Measurements from ENCODE around the gene IFI44. TPM values are rescaled to one million over a fixed set of nuclear protein-coding genes. Genes with fewer than 3 reads are reported as not detected.

Gene IFI44
- total and polyA plus RNA-seq, 8 donors: 14.3 to 62.2 (median 23.3) TPM; not detected in 1

DNA sequence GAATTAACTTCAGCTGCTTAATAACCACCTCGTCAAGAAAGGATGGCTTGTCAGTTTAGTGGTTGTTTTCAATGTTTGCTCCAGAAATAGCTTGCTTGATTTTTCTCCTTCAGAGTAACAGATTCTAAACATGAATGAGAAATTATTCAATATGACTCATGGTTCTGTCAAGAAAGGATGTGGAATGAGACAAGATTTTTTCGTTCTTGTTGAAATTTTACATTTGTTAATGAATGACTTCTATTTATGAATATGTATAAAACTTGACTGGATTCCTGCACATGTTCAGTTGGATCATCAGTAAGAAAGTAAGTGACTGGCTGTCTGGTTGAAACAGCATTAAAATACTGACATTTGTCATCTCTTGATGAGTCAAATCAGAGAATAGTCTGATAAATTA lies 38.3 kb downstream of the IFI44 start:
- Histone ChIP-seq H3K27me3 (no peaks in the 10 kb centered on the region), H3K4me1 (no peaks in the 10 kb centered on the region), H3K9me3 (no peaks in the 10 kb centered on the region), H3K4me3 (no peak overlapping the region), H3K36me3 (no peaks in the 10 kb centered on the region), H3K27ac (no peak overlapping the region)
- intact Hi-C loops (cut with DNase I; ENCODE audit: low total_unique reads): no loop called here
- TF ChIP-seq EP300 (IDR thresholded peaks at IDR 0.05) (no peak), POLR2A (IDR thresholded peaks at IDR 0.05) (no peak), POLR2AphosphoS5 (IDR thresholded peaks at IDR 0.05) (no peak)
- TF ChIP-seq, protein P1, sequence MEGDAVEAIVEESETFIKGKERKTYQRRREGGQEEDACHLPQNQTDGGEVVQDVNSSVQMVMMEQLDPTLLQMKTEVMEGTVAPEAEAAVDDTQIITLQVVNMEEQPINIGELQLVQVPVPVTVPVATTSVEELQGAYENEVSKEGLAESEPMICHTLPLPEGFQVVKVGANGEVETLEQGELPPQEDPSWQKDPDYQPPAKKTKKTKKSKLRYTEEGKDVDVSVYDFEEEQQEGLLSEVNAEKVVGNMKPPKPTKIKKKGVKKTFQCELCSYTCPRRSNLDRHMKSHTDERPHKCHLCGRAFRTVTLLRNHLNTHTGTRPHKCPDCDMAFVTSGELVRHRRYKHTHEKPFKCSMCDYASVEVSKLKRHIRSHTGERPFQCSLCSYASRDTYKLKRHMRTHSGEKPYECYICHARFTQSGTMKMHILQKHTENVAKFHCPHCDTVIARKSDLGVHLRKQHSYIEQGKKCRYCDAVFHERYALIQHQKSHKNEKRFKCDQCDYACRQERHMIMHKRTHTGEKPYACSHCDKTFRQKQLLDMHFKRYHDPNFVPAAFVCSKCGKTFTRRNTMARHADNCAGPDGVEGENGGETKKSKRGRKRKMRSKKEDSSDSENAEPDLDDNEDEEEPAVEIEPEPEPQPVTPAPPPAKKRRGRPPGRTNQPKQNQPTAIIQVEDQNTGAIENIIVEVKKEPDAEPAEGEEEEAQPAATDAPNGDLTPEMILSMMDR (IDR thresholded peaks at IDR 0.05): no peak
- no peak for DNase-seq
- WGBS, 5 donors: 49 to 57% (median 56%) methylated on average over 2 of the region's 2 CpGs

DNA sequence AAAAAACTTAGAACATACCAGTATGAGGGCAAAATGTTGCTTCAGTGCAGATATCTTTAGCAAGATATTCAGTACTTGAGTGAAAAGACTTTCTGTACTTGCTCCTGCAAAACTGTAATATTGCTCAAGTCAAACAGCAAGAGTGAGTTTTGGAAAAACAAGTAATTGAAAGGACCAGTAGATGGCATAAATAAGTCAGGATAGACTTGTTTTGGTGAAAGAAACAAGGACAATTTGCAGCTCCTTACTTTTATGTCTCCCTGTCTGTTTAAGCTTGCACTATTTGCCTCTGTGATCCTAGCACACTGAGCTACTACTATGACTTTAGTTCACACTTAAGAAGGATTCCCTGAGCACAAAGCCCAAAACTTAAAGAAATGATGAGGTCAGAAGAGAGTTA lies 39.1 kb downstream of the IFI44 start:
- no peaks in the 10 kb centered on the region for H3K27me3 ChIP-seq
- no peaks in the 10 kb centered on the region for H3K9me3 ChIP-seq
- no peak overlapping the region for H3K4me3 ChIP-seq
- H3K36me3 ChIP-seq: no peaks in the 10 kb centered on the region
- H3K27ac ChIP-seq: no peak overlapping the region
- TF ChIP-seq, protein P1 (IDR thresholded peaks at IDR 0.05): no peak
- DNase-seq: peak in 1 of 2 donors; percentile 21
- no peaks in the 10 kb centered on the region for H3K4me1 ChIP-seq
- intact Hi-C loops (cut with DNase I; ENCODE audit: low total_unique reads): no loop called here

DNA sequence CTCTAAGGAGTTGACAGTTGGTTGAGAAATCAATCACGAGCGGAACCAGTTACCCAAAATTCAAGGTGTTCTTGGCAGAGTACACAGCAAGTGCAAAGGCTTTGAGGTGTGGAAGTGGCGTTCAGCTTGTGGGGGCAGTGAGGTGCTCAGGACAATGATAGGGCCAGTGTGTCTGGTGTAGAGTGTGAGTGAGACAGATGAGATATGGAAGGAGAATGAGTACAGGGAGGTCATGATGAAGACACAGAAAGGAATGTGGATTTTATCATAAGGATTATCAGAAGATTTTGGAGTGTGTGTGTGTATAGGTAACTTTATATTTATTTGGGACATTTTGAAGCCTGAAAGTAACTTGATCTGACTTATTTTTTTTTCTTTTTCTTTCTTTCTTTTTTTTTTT lies 40.9 kb downstream of the IFI44 start:
- H3K27me3 ChIP-seq: no peaks in the 10 kb centered on the region
- no peaks in the 10 kb centered on the region for H3K4me1 ChIP-seq
- no peak for DNase-seq
- no peaks in the 10 kb centered on the region for H3K36me3 ChIP-seq
- intact Hi-C loops (cut with DNase I; ENCODE audit: low total_unique reads): no loop called here
- H3K4me3 ChIP-seq: no peak overlapping the region
- WGBS, 5 donors: 83 to 94% (median 88%) methylated on average over 3 of the region's 3 CpGs
- TF ChIP-seq POLR2AphosphoS5 (IDR thresholded peaks at IDR 0.05) (no peak), EP300 (IDR thresholded peaks at IDR 0.05) (no peak), POLR2A (IDR thresholded peaks at IDR 0.05) (no peak)
- TF ChIP-seq, protein P1 (IDR thresholded peaks at IDR 0.05): no peak
- no peaks in the 10 kb centered on the region for H3K9me3 ChIP-seq
- no peak overlapping the region for H3K27ac ChIP-seq

DNA sequence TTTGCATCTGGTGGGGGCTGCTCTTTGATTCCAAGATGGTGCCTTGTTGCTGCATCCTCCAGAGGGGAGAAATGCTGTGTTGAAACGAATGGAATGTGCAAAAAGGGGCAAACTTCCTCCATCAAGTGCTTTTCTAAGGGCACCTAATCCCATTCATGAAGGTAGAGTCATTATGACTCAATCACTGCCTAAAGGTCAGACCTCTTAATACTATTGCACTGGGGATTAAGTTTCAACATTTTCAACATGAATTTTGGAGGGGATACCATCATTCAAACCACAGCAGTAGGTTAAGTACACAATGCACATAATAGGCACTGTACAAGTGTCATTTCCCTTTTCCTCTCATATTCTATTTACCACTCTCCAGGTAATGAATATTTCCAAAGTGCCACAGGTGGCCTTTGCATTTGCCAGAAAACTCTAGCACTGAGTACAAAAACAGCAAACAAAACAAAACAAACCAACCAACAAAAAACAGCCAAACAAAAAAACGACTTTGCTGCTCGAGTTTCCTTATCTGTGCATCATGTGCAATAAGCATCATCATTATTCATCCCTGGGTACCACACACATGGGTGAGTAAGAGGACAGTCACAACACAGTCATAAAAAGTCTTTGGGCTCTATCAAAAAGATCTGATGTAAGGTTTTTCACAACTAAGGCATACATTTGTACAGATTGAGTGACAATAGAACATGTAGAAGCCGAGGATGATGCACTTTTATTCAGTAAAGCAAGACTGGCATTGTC lies 42.5 kb downstream of the IFI44 start:
- no peaks in the 10 kb centered on the region for H3K36me3 ChIP-seq
- no peak for DNase-seq
- TF ChIP-seq POLR2A (IDR thresholded peaks at IDR 0.05) (no peak), EP300 (IDR thresholded peaks at IDR 0.05) (no peak), POLR2AphosphoS5 (IDR thresholded peaks at IDR 0.05) (no peak)
- TF ChIP-seq, protein P1 (IDR thresholded peaks at IDR 0.05): no peak
- intact Hi-C loops (cut with DNase I; ENCODE audit: low total_unique reads): no loop called here
- 41 to 61% (median 47%) methylated on average over 4 of the region's 4 CpGs for WGBS, 5 donors
- no peak overlapping the region for H3K4me3 ChIP-seq
- H3K4me1 ChIP-seq: no peaks in the 10 kb centered on the region
- H3K27ac ChIP-seq: no peak overlapping the region
- no peaks in the 10 kb centered on the region for H3K9me3 ChIP-seq
- H3K27me3 ChIP-seq: no peaks in the 10 kb centered on the region
